Right lobe of liver (tissue), 6 donors: ENCODE measurements around the gene SLX4IP. TPM values are rescaled to one million over a fixed set of nuclear protein-coding genes. Genes with fewer than 3 reads are reported as not detected.
"Not testable (repeated sequence)": the region's sequence is repeated elsewhere in the genome, so short reads cannot be mapped to it uniquely, and the experiment has no call there.

ENCODE experiments used
- ATAC-seq, 4 donors: fragments of 200-7000 bp; cut with Tn5 transposase; one replicate each; pipeline ENCODE4 v1.9.1; 2020; ENCODE audit warnings: mild to moderate bottlenecking in 4 of 4, moderate library complexity in 4 of 4
- DNase-seq, 3 donors: peaks; one replicate each; pipeline ENCODE4 v3.0.0-alpha.2; 2020
- H3K27ac ChIP-seq, 3 donors: fragments of 200-600 bp; one replicate each; pipeline ENCODE4 v1.8.0; 2022
- H3K27me3 ChIP-seq, 2 donors: fragments of 200-600 bp; one replicate each; pipeline ENCODE4 v1.8.0; 2022
- H3K36me3 ChIP-seq, 4 donors: fragments of 200-600 bp; sonication (generic) in 1 of 4; one replicate each; pipeline versions ENCODE4 v1.5.1 to v1.8.0; 2017 to 2022; ENCODE audit warnings: control low read depth in 1 of 4
- H3K4me1 ChIP-seq, 4 donors: fragments of 200-600 bp; sonication (generic) in 1 of 4; one replicate each; pipeline versions ENCODE4 v1.5.1 to v1.8.0; 2017 to 2022; ENCODE audit warnings: control low read depth in 1 of 4
- H3K4me3 ChIP-seq, 3 donors: fragments of 200-600 bp; one replicate each; pipeline ENCODE4 v1.8.0; 2022
- H3K9me3 ChIP-seq, 4 donors: fragments of 200-600 bp; sonication (generic) in 1 of 4; one replicate each; pipeline versions ENCODE4 v1.5.1 to v1.8.0; 2017 to 2022; ENCODE audit warnings: control low read depth in 1 of 4
- CTCF ChIP-seq, 4 donors: fragments of 200-600 bp in 3 of 4; fragments of 450-650 bp in 1 of 4; IDR thresholded peaks; one replicate each; pipeline versions ENCODE4 v1.5.1 to v1.8.0; 2016 to 2022; ENCODE audit warnings: antibody characterized with exemption in 4 of 4, mild to moderate bottlenecking in 2 of 4
- POLR2A ChIP-seq: fragments of 450-650 bp; IDR thresholded peaks from one replicate; pipeline ENCODE4 v1.6.1; 2017; ENCODE audit warnings: antibody characterized with exemption, mild to moderate bottlenecking
- whole genome bisulfite sequencing: methylation state at CpG from one replicate; pipeline ENCODE4 v1.1.6; 2018; ENCODE audit warnings: low coverage, low lambda C conversion rate; ENCODE audit not compliant: insufficient coverage; ENCODE audit errors: missing lambda C conversion rate; 5-methylcytosine and 5-hydroxymethylcytosine counted together
- intact Hi-C, 2 donors: fragments of 100-400 bp; cut with DNase I; formaldehyde crosslinking; loops; one replicate each; pipeline versions ENCODE4 v1.11.2 to v1.14.1; 2022
- total RNA-seq, 6 experiments: library from RNA; depleted of rRNA in 2 of 6; stranded (reverse); fragments of >200 nt in 2 of 6; fragmentation: NEBNext Ultra II Directional in 3 of 6; extraction: Animal tissue kit (Norgen Biotek cat#: 25700) in 3 of 6; gene quantifications; one replicate each; pipeline versions ENCODE4 v1.1.0 to v1.2.4, GENCODE V29; 2016 to 2023
- donor health status: DM: no; HTN: yes; CAD: no.
- donor health status: DM: no; HTN: no; CAD: no.
- donor health status: DM: no; HTN: no; CAD: no.
- donor health status: DM: no; HTN: yes; CAD: no.
- donor health status: DM: no; HTN: yes; CAD: no.

SLX4IP gene
- total RNA-seq, 6 experiments from 2014 or later, result 2.0 to 4.0 (median 3.5) TPM

GRCh38 chr20:10613911-10614310, 178.8 kb downstream of the SLX4IP start:
- no peak overlapping the region for H3K27ac ChIP-seq
- H3K27me3 ChIP-seq, result no peaks in the 10 kb centered on the region
- TF ChIP-seq POLR2A, result no peak
- TF ChIP-seq CTCF (IDR thresholded peaks at IDR 0.05), result no peak
- no peak for DNase-seq
- WGBS, result 98% methylated on average over 18 of the region's 18 CpGs
- no peak overlapping the region for H3K4me3 ChIP-seq
- H3K36me3 ChIP-seq, result no peaks in the 10 kb centered on the region
- no peaks in the 10 kb centered on the region for H3K9me3 ChIP-seq
- no peaks in the 10 kb centered on the region for H3K4me1 ChIP-seq
- intact Hi-C loops, result no loop called here
- ATAC-seq, result no peak

- H3K27me3 ChIP-seq, result no peaks in the 10 kb centered on the region
- H3K9me3 ChIP-seq, result no peaks in the 10 kb centered on the region
- H3K4me1 ChIP-seq, result no peaks in the 10 kb centered on the region
- TF ChIP-seq POLR2A, result no peak
- TF ChIP-seq CTCF (IDR thresholded peaks at IDR 0.05), result no peak
- DNase-seq (no peak), ATAC-seq (no peak)
- no peak overlapping the region for H3K27ac ChIP-seq
- H3K4me3 ChIP-seq, result no peak overlapping the region
- WGBS, result 100% methylated on average over 3 of the region's 3 CpGs
- intact Hi-C loops, result no loop called here
- no peaks in the 10 kb centered on the region for H3K36me3 ChIP-seq
Observed at GRCh38 chr20:10616212-10616611, 181.1 kb downstream of the SLX4IP start.

- DNase-seq, intact Hi-C loops, H3K36me3 ChIP-seq, H3K27me3 ChIP-seq, ATAC-seq, H3K9me3 ChIP-seq, H3K4me1 ChIP-seq, H3K4me3 ChIP-seq, H3K27ac ChIP-seq: not testable (repeated sequence)
- 91% methylated on average over 3 of the region's 4 CpGs for WGBS
Observed at GRCh38 chr20:10617549-10618133, 182.5 kb downstream of the SLX4IP start.

GRCh38 chr20:10618611-10619245, 183.6 kb downstream of the SLX4IP start:
- DNase-seq (no peak), ATAC-seq (no peak)
- Histone ChIP-seq H3K36me3 (no peaks in the 10 kb centered on the region), H3K27ac (no peak overlapping the region), H3K4me1 (no peaks in the 10 kb centered on the region), H3K4me3 (no peak overlapping the region), H3K9me3 (no peaks in the 10 kb centered on the region), H3K27me3 (no peaks in the 10 kb centered on the region)
- WGBS, result 87% methylated on average over 6 of the region's 6 CpGs
- TF ChIP-seq POLR2A (no peak), CTCF (IDR thresholded peaks at IDR 0.05) (no peak)
- intact Hi-C loops, result no loop called here

- Histone ChIP-seq H3K4me1 (no peaks in the 10 kb centered on the region), H3K36me3 (no peaks in the 10 kb centered on the region), H3K27me3 (no peaks in the 10 kb centered on the region), H3K4me3 (no peak overlapping the region), H3K27ac (no peak overlapping the region), H3K9me3 (no peaks in the 10 kb centered on the region)
- DNase-seq, result no peak
- 87% methylated on average over 3 of the region's 3 CpGs for WGBS
- no peak for ATAC-seq
- TF ChIP-seq CTCF (IDR thresholded peaks at IDR 0.05) (no peak), POLR2A (no peak)
- intact Hi-C loops, result no loop called here
Observed at GRCh38 chr20:10619427-10619826, 184.3 kb downstream of the SLX4IP start.
